Glomerular endothelial cell (primary cell): Measurements from ENCODE around the gene TBPL2. TPM values are rescaled to one million over a fixed set of nuclear protein-coding genes. Genes with fewer than 3 reads are reported as not detected.
A peak's percentile ranks its signal among the peaks of the same experiment; 100 is the strongest.
"Not testable (repeated sequence)": the region's sequence is repeated elsewhere in the genome, so short reads cannot be mapped to it uniquely, and the experiment has no call there.

ENCODE experiments used
- DNase-seq: peaks from one replicate; pipeline ENCODE4 v3.0.0-alpha.2; 2011; ENCODE audit warnings: low read depth, low spot score; ENCODE audit errors: extremely low read depth
- total RNA-seq: library from RNA; depleted of rRNA; stranded (reverse); fragments of >200 nt; gene quantifications from 2 replicates; pipeline ENCODE4 v1.2.3, GENCODE V29; 2015

TBPL2 gene
- total RNA-seq, result not detected in 2 replicates

GRCh38 chr14:55440385-55440784 lies at the start of gene TBPL2:
TBPL2 (minus strand) TSS chr14:55440616; CDS start chr14:55440449, 167 bp downstream.
- DNase-seq, result no peak

GRCh38 chr14:55488204-55488603 lies 47.8 kb upstream of the TBPL2 start:
- no peak for DNase-seq

DNA sequence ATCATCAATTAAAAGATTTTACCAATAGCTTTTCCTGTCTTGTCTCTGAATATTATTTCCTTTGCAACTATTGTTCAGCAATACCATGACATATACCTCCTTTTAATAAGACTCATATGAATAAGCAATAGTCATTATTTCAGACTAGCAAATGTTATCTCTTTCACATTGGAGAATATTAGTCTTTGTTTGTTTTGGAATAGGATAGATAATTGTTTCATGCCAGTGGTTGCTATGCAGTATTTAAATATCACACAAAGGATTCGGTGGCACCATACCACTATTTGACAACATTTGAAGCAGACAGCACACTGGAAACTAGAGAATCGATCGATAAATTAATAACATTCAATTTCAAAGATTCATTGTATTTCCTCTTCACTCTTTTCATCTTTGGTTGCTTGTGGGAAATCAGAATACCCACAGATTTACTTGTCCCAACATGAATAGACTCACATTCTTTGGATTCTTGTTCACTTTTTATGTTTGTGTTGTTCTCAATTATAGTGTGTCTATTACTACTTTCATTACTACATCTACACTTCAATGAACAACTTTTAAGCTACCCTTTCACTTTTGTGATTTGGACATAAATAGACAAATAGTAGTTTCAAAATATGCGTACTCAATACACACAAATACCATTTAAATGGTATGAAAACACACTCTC lies 42.7 kb upstream of the TBPL2 start:
- DNase-seq, result no peak

DNA sequence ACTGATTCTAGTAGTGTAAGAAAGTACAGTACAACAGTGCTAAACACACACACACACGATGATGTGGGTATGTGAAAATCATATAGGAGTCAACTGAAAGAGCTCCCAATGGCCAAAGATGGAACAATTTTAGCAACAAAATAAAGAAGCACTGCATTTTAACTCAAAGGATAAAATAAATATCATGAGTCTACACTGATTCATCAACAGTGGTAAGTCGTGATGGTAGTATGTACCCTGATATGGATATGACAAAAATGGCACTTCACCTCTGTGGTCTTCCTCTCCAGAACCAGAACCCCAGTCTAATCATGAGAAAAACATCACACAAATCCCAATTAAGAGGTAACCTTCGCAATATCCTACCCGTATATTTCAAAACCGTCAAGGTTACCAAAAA lies 41.4 kb upstream of the TBPL2 start:
- no peak for DNase-seq

DNA sequence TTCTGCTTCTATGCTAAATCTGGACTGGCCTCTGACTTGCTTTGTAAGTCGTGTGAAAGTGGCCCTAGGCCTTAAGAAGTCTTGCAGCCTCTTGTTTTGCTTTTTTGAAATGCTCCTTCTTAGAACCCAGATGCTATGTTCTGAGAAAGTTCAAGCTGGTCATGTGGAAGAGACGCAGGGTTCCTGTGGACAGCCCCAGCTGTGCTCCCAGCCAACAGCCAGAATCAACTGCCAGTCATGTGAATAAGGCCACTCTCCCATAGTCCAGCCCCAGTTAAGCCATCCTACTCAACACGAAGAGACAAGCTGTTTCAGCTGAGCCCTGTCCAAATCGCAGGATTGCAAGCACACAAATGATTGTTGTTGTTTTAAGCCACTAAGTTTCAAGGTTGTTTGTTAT lies 37.3 kb upstream of the TBPL2 start:
- no peak for DNase-seq

- not testable (repeated sequence) for DNase-seq
Observed at GRCh38 chr14:55476448-55476847, 36.0 kb upstream of the TBPL2 start.

GRCh38 chr14:55473786-55474185 lies 33.4 kb upstream of the TBPL2 start:
- DNase-seq, result no peak

DNA sequence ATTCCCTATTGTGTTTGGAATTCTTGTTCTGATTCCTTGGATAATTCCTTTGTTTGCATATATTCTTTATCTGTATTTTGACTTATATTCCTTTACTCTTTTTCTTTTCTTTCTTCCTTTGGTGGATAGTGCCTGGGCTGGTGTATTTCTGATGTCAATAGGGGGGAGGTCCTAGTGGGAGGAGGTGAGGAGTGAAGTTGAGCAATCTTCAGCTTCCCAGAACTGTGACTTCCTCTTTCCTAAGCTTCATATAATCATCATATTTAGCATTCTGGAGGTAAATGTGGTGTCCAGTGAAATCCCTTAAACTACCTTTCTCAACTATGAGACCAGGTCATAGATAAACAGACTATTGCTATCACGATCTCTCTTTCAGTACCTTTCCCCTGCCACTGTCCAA lies 29.6 kb upstream of the TBPL2 start:
- no peak for DNase-seq

DNA sequence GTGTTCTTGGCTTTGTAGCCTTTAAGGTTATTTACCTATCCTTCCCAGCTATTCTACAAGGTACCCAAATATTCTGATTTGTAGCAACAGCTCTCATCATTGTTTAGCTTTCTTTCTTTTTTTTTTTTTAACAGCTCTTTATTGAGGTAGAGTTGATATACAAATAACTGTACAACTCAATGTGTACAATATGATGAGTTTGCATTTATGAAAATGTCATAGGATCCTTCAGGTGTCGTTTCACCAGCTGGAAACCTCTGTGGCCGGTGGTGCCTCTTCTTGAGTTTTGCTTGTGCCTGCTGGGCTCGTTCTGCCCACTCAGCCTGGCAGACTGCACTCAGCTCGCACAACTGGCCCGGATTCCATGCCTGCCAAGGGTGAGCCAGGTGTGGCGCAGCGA lies 26.9 kb upstream of the TBPL2 start:
- no peak for DNase-seq

DNA sequence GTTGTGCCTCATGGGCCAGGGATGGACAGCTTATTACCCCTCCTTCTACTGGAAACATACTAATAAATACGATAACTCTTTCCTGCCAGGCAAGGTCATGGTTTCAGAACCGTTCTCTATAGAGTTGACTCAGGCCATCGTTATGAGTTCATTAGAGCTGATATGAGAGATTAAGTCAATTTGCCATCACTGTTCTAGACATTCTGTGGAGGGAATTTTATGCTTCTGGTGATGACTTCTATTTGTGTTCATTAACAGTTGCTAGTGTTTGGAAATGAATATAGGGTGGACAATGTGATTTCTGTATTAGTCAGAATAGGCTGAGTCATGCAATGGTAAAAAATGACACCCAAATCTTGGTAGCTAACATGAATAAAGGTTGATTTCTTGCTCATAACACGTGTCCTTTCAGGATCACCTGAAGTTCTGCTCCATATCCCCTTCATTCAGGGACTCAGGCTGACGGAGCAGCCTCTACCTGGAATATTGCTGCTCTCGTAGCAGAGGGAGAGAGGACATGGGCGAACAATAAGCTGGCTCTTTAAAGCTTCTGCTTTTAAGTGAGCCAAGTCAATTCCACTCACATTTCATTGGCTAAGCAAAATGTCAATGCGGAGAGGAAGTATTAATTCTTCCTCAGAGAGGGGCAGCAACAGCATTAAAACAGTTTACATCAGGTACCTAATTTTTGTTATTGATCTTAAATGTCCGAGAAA lies 18.5 kb upstream of the TBPL2 start:
- no peak for DNase-seq

- no peak for DNase-seq
Observed at GRCh38 chr14:55457496-55457895, 17.1 kb upstream of the TBPL2 start.

- DNase-seq, result not testable (repeated sequence)
Observed at GRCh38 chr14:55456411-55456810, 16.0 kb upstream of the TBPL2 start.

GRCh38 chr14:55454264-55455002 lies 14.0 kb upstream of the TBPL2 start:
- DNase-seq, result no peak

- no peak for DNase-seq
Observed at GRCh38 chr14:55451950-55452349, 11.5 kb upstream of the TBPL2 start.

GRCh38 chr14:55451398-55451797 lies 11.0 kb upstream of the TBPL2 start:
- no peak for DNase-seq

- no peak for DNase-seq
Observed at GRCh38 chr14:55450987-55451386, 10.6 kb upstream of the TBPL2 start.

DNA sequence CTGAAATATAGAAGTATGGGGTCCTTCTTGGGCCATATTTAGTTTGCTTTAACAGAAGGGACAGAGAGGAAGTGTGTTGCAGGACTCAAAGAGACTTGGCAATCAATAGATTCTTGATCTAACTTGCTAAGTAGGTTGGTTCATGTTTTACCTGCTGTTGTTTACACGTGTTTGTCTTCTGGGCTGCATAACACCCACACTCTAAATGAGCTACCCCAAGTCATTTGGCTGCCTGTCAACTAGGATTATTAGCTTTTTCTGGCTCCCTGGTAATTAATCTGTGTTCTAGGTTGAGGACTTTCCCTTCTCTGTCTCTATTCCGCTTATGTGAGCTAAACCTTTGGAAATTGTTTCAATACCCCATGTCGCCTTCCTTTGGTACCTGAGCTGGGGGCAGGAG lies 10.1 kb upstream of the TBPL2 start:
- no peak for DNase-seq

- no peak for DNase-seq
Observed at GRCh38 chr14:55450124-55450523, 9.7 kb upstream of the TBPL2 start.

GRCh38 chr14:55449116-55449515 lies 8.7 kb upstream of the TBPL2 start:
- DNase-seq, result no peak

GRCh38 chr14:55448141-55448614 lies 7.8 kb upstream of the TBPL2 start:
- DNase-seq, result peak; percentile 99

- no peak for DNase-seq
Observed at GRCh38 chr14:55446833-55447232, 6.4 kb upstream of the TBPL2 start.
